Measurements from ENCODE around the gene HDAC10.
"Not testable (repeated sequence)": the region's sequence is repeated elsewhere in the genome, so short reads cannot be mapped to it uniquely, and the experiment has no call there.

HDAC10 gene

DNA sequence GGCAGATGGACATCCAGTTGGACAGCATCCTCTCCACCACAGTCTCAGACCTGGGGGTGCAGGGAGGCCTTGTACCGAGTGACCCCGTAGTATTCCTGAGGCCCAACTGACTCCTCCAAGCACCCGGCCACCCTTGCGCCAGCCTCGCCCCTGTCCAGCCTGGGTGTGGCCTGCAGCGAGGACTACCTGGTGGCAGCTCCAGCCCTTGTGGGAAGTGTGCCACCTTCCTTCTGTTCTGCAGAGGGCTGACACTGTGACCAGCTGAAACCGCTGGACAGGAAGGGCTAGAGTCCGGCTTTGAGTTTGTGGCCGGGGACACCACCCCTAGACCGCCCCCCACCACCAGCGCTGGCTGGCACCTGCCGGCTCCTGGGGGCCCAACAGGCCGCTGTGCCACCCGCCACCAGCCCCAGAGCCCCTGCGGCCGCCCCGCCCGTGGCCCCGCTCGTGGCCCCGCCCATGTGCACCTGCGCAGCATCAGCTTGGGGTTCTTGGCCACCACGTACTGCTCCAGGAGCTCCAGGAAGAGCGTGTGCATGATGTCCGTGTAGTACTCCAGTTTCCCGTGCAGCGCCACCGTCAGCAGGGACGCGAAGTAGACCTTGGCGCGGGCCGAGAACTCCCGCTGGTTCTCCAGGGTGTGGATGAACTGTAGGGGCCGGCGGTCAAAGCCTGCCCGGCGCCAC lies 29.1 kb upstream of the HDAC10 start:
- TF ChIP-seq PAX5 (IDR thresholded peaks at IDR 0.05; ENCODE audit: insufficient read depth, low read length, severe bottlenecking), result no peak
- no peak for DNase-seq (ENCODE audit: insufficient read length, low spot score)
- FAIRE-seq, result no peak

DNA sequence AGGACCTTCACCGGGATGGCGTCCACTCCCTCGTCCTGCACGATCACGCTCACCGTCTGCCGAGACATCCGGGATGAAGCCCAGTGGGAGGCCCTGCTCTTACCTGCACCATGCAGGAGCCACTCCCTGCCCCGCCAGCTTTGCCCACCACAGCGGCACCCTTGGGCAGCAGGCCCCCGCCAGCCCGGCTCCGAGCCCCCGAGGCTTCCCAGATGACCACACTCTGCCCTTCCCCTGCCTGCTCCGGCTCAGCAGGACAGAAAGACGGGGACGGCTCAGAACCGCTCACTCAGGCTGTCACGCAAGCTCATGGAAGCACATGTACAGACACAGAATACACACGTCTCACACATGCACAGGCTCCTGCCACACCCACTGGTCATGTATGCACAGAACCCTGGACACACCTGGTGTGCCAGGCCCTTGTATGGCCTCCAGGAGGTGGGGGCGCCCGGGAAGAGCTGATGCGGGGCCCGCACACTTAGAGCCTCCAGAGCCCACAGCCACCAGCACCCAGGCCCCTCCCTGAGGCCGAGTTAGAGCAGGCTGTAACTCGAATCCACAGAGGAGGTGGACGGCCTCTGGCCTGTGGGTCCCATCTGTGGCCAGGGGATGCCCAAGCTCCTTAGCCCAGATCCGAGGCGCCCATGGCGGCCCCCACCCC lies 28.0 kb upstream of the HDAC10 start:
- FAIRE-seq, result no peak
- TF ChIP-seq SPI1 (IDR thresholded peaks at IDR 0.05; ENCODE audit: low read depth, low read length), result no peak
- no peak for TF ChIP-seq POU2F2 (IDR thresholded peaks at IDR 0.05; ENCODE audit: low read depth, low read length)
- TF ChIP-seq PAX5 (IDR thresholded peaks at IDR 0.05; ENCODE audit: insufficient read depth, low read length, severe bottlenecking), result no peak
- no peak for TF ChIP-seq POLR2AphosphoS5 (IDR thresholded peaks at IDR 0.05; ENCODE audit: low read depth, low read length)
- TF ChIP-seq POLR2A (IDR thresholded peaks at IDR 0.05; ENCODE audit: low read depth, low read length), result no peak
- no peak for TF ChIP-seq TAF1 (IDR thresholded peaks at IDR 0.05; ENCODE audit: low read depth, low read length)
- DNase-seq (ENCODE audit: insufficient read length, low spot score), result no peak

DNA sequence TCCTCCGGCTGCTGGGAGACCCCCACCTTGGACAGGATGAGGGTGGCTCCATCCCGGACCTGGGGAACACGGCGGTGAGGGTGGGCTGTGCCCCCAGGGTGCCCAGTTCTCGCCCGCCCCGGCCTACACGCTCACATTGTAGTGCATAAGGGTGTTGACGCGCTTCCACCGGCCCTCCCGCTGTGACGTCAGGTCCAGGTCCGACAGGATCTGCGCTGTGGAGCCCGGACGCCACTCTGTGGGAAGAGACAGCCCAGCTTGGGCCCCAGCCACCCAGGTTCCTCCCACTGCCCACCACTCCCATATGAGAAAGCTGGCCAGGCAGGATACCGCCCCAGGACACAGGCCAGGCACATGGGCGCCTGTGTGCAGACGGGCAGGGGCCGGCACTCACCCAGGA lies 27.4 kb upstream of the HDAC10 start:
- no peak for FAIRE-seq
- TF ChIP-seq POLR2AphosphoS5 (IDR thresholded peaks at IDR 0.05; ENCODE audit: low read depth, low read length) (no peak), POU2F2 (IDR thresholded peaks at IDR 0.05; ENCODE audit: low read depth, low read length) (no peak), POLR2A (IDR thresholded peaks at IDR 0.05; ENCODE audit: low read depth, low read length) (no peak), TAF1 (IDR thresholded peaks at IDR 0.05; ENCODE audit: low read depth, low read length) (no peak), SPI1 (IDR thresholded peaks at IDR 0.05; ENCODE audit: low read depth, low read length) (no peak), PAX5 (IDR thresholded peaks at IDR 0.05; ENCODE audit: insufficient read depth, low read length, severe bottlenecking) (no peak)
- no peak for DNase-seq (ENCODE audit: insufficient read length, low spot score)

DNA sequence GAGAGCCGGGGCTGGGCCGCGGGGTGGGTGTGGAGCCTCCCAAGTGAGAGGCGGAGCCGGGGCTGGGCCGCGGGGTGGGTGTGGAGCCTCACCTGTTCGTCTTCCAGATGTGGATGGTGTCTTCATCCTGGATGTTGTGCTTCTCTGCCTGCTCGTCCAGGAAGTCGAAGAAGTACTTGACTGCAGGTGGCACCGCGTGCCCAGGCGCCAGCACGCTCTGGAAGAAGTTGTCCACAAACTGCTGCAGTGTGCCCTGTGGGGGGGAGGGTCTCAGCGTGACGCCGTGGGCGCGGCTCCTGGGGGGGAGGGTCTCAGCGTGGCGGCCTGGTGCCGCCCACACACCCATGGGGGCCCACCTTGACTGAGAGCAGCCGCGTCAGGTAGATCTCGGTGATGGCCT lies 26.7 kb upstream of the HDAC10 start:
- DNase-seq (ENCODE audit: insufficient read length, low spot score) (no peak), FAIRE-seq (no peak)
- TF ChIP-seq TAF1 (IDR thresholded peaks at IDR 0.05; ENCODE audit: low read depth, low read length) (no peak), SPI1 (IDR thresholded peaks at IDR 0.05; ENCODE audit: low read depth, low read length) (no peak), PAX5 (IDR thresholded peaks at IDR 0.05; ENCODE audit: insufficient read depth, low read length, severe bottlenecking) (no peak), POLR2A (IDR thresholded peaks at IDR 0.05; ENCODE audit: low read depth, low read length) (no peak), POU2F2 (IDR thresholded peaks at IDR 0.05; ENCODE audit: low read depth, low read length) (no peak), POLR2AphosphoS5 (IDR thresholded peaks at IDR 0.05; ENCODE audit: low read depth, low read length) (no peak)

DNA sequence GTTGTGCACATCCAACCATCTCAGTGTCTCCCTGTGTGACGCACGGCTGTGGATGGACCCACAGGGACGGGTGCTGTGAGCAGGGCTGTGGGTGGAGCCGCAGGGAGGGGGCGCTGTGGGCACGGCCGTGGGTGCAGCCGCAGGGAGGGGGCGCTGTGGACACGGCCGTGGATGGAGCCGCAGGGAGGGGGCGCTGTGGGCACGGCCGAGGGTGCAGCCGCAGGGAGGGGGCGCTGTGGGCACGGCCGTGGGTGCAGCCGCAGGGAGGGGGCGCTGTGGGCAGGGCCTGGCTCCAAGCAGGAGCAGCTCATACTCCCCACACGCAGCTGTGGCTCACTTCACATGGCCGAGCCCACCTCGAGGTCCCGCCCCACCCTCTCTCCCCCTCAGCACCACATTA lies 25.1 kb upstream of the HDAC10 start:
- TF ChIP-seq POLR2AphosphoS5 (IDR thresholded peaks at IDR 0.05; ENCODE audit: low read depth, low read length) (no peak), TAF1 (IDR thresholded peaks at IDR 0.05; ENCODE audit: low read depth, low read length) (no peak), POU2F2 (IDR thresholded peaks at IDR 0.05; ENCODE audit: low read depth, low read length) (no peak), PAX5 (IDR thresholded peaks at IDR 0.05; ENCODE audit: insufficient read depth, low read length, severe bottlenecking) (no peak), SPI1 (IDR thresholded peaks at IDR 0.05; ENCODE audit: low read depth, low read length) (no peak), POLR2A (IDR thresholded peaks at IDR 0.05; ENCODE audit: low read depth, low read length) (no peak)
- FAIRE-seq (peak; percentile 100), DNase-seq (ENCODE audit: insufficient read length, low spot score) (peak; percentile 89)

DNA sequence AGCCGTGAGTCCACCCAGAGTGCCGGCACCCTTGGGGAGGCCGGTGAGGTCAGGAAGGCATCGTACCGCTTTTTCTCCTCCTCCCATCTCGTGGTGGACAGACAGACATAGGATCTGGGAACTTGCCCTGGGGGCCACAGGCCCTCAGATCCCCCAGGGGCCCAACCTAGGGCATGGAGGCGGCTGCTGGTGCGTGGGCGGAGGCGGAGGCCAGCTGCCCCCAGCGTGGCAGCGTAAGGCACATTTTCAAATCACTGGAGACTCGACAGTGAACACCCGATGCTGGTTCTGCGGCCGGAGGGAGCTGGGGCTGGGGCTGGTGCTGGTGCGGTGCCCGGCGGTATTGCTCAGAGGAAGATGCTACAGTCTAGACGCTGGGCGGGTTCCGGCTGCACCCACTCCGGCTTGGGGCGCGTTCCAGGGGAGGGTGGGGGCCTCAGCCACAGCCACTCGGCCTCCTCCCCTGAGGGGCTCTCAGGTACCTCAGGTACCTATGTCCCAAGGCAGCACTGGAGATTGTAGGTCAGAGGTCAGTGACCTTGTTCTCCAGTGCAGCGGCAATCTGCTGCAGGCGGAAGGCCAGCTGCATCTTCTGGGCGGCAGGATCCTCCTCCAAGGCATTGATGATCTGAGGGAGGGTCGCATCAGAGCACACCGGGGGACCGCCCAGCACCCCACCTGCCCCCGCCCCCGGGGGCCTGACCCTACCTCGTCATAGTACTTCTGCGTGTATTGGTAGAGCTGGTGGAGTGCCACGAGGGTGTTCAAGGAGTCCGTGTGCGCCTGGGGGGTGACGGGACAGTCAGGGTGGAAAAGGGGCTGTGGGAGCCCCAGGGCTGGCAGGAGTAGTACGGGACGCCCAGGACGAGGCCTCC lies 24.4 kb upstream of the HDAC10 start:
- TF ChIP-seq SPI1 (IDR thresholded peaks at IDR 0.05; ENCODE audit: low read depth, low read length) (no peak), POU2F2 (IDR thresholded peaks at IDR 0.05; ENCODE audit: low read depth, low read length) (no peak), PAX5 (IDR thresholded peaks at IDR 0.05; ENCODE audit: insufficient read depth, low read length, severe bottlenecking) (no peak), POLR2AphosphoS5 (IDR thresholded peaks at IDR 0.05; ENCODE audit: low read depth, low read length) (no peak), TAF1 (IDR thresholded peaks at IDR 0.05; ENCODE audit: low read depth, low read length) (no peak), POLR2A (IDR thresholded peaks at IDR 0.05; ENCODE audit: low read depth, low read length) (no peak)
- FAIRE-seq (no peak), DNase-seq (ENCODE audit: insufficient read length, low spot score) (no peak)

DNA sequence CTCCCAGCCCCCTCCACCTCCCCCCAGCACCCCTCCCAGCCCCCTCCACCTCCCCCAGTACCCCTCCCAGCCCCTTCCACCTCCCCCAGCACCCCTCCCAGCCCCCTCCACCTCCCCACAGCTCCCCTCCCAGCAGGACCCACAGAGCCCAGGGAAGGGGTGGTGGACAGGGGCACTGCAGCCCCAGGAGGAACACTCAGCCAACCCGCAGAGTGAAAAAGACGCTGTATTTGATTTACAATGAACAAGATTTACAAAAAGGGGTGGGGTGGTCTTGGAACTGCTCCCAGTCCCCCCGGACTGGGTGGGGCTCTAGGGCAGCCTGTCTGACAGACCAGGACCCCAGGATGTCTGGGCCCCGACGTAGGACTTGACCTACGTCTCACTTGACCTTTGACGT lies 23.7 kb upstream of the HDAC10 start:
- DNase-seq (ENCODE audit: insufficient read length, low spot score) (no peak), FAIRE-seq (no peak)
- TF ChIP-seq SPI1 (IDR thresholded peaks at IDR 0.05; ENCODE audit: low read depth, low read length) (no peak), POU2F2 (IDR thresholded peaks at IDR 0.05; ENCODE audit: low read depth, low read length) (no peak), TAF1 (IDR thresholded peaks at IDR 0.05; ENCODE audit: low read depth, low read length) (no peak)

DNA sequence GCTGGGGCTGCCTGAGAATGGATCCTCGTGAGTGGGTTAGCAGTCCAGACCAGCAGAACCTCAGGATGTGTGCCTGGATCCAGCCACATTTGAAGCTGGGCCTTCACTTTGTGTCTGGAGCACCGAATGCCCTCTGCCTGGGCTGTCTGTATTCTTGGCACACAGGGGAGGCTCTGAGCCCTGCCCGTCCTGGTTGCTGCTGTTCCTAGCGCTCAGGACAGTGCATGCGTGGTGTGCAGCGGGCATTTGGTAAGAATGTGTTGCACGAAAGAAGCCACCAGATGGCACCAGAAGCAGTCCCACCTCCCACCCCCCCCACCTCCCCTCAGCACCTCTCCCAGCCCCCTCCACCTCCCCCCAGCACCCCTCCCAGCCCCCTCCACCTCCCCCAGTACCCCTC lies 23.2 kb upstream of the HDAC10 start:
- DNase-seq (ENCODE audit: insufficient read length, low spot score) (no peak), FAIRE-seq (peak; percentile 80)
- no peak for TF ChIP-seq POLR2A (IDR thresholded peaks at IDR 0.05; ENCODE audit: low read depth, low read length)
- TF ChIP-seq PAX5 (IDR thresholded peaks at IDR 0.05; ENCODE audit: insufficient read depth, low read length, severe bottlenecking), result no peak
- TF ChIP-seq POLR2AphosphoS5 (IDR thresholded peaks at IDR 0.05; ENCODE audit: low read depth, low read length), result no peak
- no peak for TF ChIP-seq SPI1 (IDR thresholded peaks at IDR 0.05; ENCODE audit: low read depth, low read length)
- no peak for TF ChIP-seq POU2F2 (IDR thresholded peaks at IDR 0.05; ENCODE audit: low read depth, low read length)
- no peak for TF ChIP-seq TAF1 (IDR thresholded peaks at IDR 0.05; ENCODE audit: low read depth, low read length)

DNA sequence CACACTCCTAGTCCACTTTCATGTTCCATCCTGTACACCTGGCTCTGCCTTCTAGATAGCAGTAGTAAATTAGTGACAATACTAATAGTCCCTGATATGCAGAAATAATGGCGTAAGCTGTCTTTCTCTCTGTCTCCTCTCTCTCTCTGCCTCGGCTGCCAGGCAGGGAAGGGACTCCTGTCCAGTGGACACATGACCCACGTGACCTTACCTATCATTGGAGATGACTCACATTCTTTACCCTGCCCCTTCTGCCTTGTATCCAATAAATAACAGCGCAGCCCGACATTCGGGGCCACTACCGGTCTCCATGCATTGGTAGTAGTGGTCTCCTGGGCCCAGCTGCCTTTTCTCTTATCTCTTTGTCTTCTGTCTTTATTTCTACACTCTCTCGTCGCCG lies 22.7 kb upstream of the HDAC10 start:
- not testable (repeated sequence) for FAIRE-seq; DNase-seq (ENCODE audit: insufficient read length, low spot score)

DNA sequence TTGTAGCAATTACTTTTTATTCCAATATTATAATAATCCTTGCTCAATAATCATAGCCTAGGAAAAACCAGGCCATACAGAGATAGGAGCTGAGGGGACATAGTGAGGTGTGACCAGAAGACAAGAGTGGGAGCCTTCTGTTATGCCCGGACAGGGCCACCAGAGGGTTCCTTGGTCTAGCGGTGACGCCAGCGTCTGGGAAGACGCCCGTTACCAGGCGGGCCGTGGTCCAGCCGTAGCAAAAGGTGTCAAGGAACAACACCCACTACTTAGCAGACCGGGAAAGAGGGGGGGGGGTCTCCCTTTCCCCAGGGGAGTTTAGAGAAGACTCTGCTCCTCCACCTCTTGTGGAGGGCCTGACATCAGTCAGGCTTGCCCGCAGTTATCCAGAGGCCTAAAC lies 22.3 kb upstream of the HDAC10 start:
- FAIRE-seq; DNase-seq (ENCODE audit: insufficient read length, low spot score): not testable (repeated sequence)
